HepG2 (cell line): ENCODE results near the gene TRAK1. TPM values are rescaled to one million over a fixed set of nuclear protein-coding genes. Genes with fewer than 3 reads are reported as not detected.
A peak's percentile ranks its signal among the peaks of the same experiment; 100 is the strongest.

Experiments
- ATAC-seq: fragments of 200-7000 bp; cut with Tn5 transposase; 3 replicates; pipeline ENCODE4 v1.9.1; 2020; ENCODE audit warnings: mild to moderate bottlenecking, moderate library complexity
- BruUV-seq: library from RNA; stranded (reverse); fragments of 400-500 nt; replicated peaks from 2 replicates; lab custom pipeline; 2021; lab: Mats Ljungman, UMichigan
- CTCF ChIA-PET: fragments of 300-600 bp; formaldehyde crosslinking; extraction: SDS; loops from one replicate; lab custom pipeline; 2021; ENCODE audit warnings: low total read pairs, inconsistent platforms, low intra/inter-chr PET ratio; lab: Yijun Ruan, JAX
- POLR2A ChIA-PET: fragments of 350-600 bp; sonication (Branson Sonifier 250); formaldehyde crosslinking; loops from one replicate; lab custom pipeline; 2020; ENCODE audit warnings: antibody characterized with exemption, inconsistent platforms; lab: Yijun Ruan, JAX
- DNase-seq: peaks from one replicate; pipeline ENCODE4 v3.0.0-alpha.2; 2015; ENCODE audit warnings: low spot score
- FAIRE-seq: peaks from 3 replicates; lab custom pipeline; 2011; peaks lifted over from hg19 to GRCh38; lab: Jason Lieb, UNC
- H2AFZ ChIP-seq: one replicate; pipeline ENCODE4 v1.6.1; 2011; ENCODE audit warnings: low read length, inconsistent platforms
- H3K27ac ChIP-seq: fragments of 300-600 bp; 3 replicates; pipeline ENCODE4 v1.8.0; 2011; ENCODE audit warnings: mixed run types, mild to moderate bottlenecking, mixed read lengths, low read length, inconsistent platforms; ENCODE audit not compliant: insufficient read depth; ENCODE audit errors: extremely low read length
- H3K27me3 ChIP-seq, 2 experiments: fragments of 200-600 bp in 1 of 2; 2 replicates in 1 of 2; 3 replicates in 1 of 2; pipeline versions ENCODE4 v1.6.0 to v1.8.0; 2011; ENCODE audit warnings: low read length in 2 of 2, mild to moderate bottlenecking in 2 of 2, moderate library complexity in 2 of 2, inconsistent platforms in 1 of 2; ENCODE audit not compliant: insufficient read depth in 2 of 2, control insufficient read depth in 1 of 2
- H3K36me3 ChIP-seq, 2 experiments: fragments of 200-600 bp in 1 of 2; replicated peaks in 1 of 2; 2 replicates in 1 of 2; 3 replicates in 1 of 2; pipeline versions ENCODE4 v1.5.1 to v1.8.0; 2011; ENCODE audit warnings: low read length in 2 of 2, inconsistent platforms in 1 of 2; ENCODE audit not compliant: insufficient read depth in 2 of 2, control insufficient read depth in 1 of 2
- H3K4me1 ChIP-seq: 2 replicates; pipeline ENCODE4 v1.5.1; 2012; ENCODE audit warnings: low read length, inconsistent platforms; ENCODE audit not compliant: insufficient read depth
- H3K4me2 ChIP-seq: 2 replicates; pipeline ENCODE4 v1.6.0; 2011; ENCODE audit warnings: low read depth, low read length, inconsistent platforms
- H3K4me3 ChIP-seq, 3 experiments: fragments of 200-600 bp in 1 of 3; sonication (generic), shearing (Covaris generic) in 1 of 3; replicated peaks in 1 of 3; 2 replicates each; pipeline ENCODE4 v1.5.1; 2011 to 2016; ENCODE audit warnings: low read length in 3 of 3, inconsistent platforms in 2 of 3, low read depth in 2 of 3, mild to moderate bottlenecking in 2 of 3, control low read depth in 1 of 3, mixed read lengths in 1 of 3; ENCODE audit not compliant: insufficient read depth in 1 of 3
- H3K79me2 ChIP-seq: one replicate; pipeline ENCODE4 v1.6.1; 2011; ENCODE audit warnings: low read length, inconsistent platforms; ENCODE audit not compliant: insufficient read depth
- H3K9ac ChIP-seq: 2 replicates; pipeline ENCODE4 v1.6.0; 2011; ENCODE audit warnings: mild to moderate bottlenecking, low read depth, low read length, inconsistent platforms; ENCODE audit not compliant: insufficient read depth
- H3K9me3 ChIP-seq: 2 replicates; pipeline ENCODE4 v1.5.1; 2012; ENCODE audit warnings: mild to moderate bottlenecking, low read length
- H4K20me1 ChIP-seq: 2 replicates; pipeline ENCODE4 v1.6.0; 2011; ENCODE audit warnings: inconsistent platforms, mild to moderate bottlenecking, low read length, moderate library complexity; ENCODE audit not compliant: insufficient read depth
- MAFK ChIP-seq, 2 experiments: IDR thresholded peaks in 1 of 2; conservative IDR thresholded peaks in 1 of 2; 2 replicates each; pipeline ENCODE4 v1.6.1; 2011; ENCODE audit warnings: improper control_type of control experiment in 2 of 2, low read length in 2 of 2
- MNT ChIP-seq: fragments of 450-650 bp; IDR thresholded peaks from 2 replicates; pipeline ENCODE4 v1.6.1; 2016
- RXRB ChIP-seq: IDR thresholded peaks from 2 replicates; pipeline ENCODE4 v1.6.1; 2016; ENCODE audit warnings: borderline replicate concordance, missing genetic modification reagents, missing compliant biosample characterization
- ZNF121 ChIP-seq: sonication (generic); formaldehyde crosslinking; IDR thresholded peaks from 2 replicates; pipeline ENCODE4 v1.5.0; 2020; ENCODE audit warnings: mild to moderate bottlenecking, missing genetic modification reagents
- ZNF749 ChIP-seq: sonication (generic); formaldehyde crosslinking; IDR thresholded peaks from 2 replicates; pipeline ENCODE4 v1.8.0; 2022; ENCODE audit warnings: mild to moderate bottlenecking, missing genetic modification reagents, moderate library complexity, borderline replicate concordance
- WGBS: methylation state at CpG from one replicate; pipeline ENCODE4 v1.1.6; 2017; ENCODE audit warnings: low lambda C conversion rate; 5-methylcytosine and 5-hydroxymethylcytosine counted together
- in situ Hi-C: cut with HindIII; loops from 2 replicates; pipeline ENCODE4 v1.10.0; 2017; ENCODE audit warnings: low pct_unique_long_range_greater_than_20kb; ENCODE audit not compliant: extremely low pct_ligation_motif_present
- intact Hi-C: fragments of 100-400 bp; cut with micrococcal nuclease; formaldehyde crosslinking; loops from one replicate; pipeline ENCODE4 v1.10.0; 2022; ENCODE audit not compliant: unreplicated experiment
- polyA plus RNA-seq, 8 experiments: library from polyadenylated mRNA; depleted of rRNA in 3 of 8; stranded (reverse) in 7 of 8; unstranded in 1 of 8; fragments of >200 nt; fragmentation: Illumina TruSeq in 4 of 8; extraction: Trizol in 4 of 8; gene quantifications; 2 replicates each; pipeline versions ENCODE4 v1.2.1 to v1.2.3, GENCODE V29; 2011 to 2016; ENCODE audit warnings: low read depth in 4 of 8, missing spikeins in 1 of 8, mixed read lengths in 1 of 8; ENCODE audit not compliant: insufficient read depth in 1 of 8
- total RNA-seq, 5 experiments: library from RNA; depleted of rRNA; stranded (reverse); fragments of >200 nt; fragmentation: Illumina TruSeq; extraction: Trizol; gene quantifications; 2 replicates each; pipeline ENCODE4 v1.2.3, GENCODE V29; 2016; ENCODE audit warnings: low read depth in 1 of 5

The TRAK1 gene
- total and polyA plus RNA-seq, 2 of the 13 experiments (the other 11 are each of a cell fraction or from before 2014, with no cell fraction given), result 20.5 to 46.6 TPM

DNA sequence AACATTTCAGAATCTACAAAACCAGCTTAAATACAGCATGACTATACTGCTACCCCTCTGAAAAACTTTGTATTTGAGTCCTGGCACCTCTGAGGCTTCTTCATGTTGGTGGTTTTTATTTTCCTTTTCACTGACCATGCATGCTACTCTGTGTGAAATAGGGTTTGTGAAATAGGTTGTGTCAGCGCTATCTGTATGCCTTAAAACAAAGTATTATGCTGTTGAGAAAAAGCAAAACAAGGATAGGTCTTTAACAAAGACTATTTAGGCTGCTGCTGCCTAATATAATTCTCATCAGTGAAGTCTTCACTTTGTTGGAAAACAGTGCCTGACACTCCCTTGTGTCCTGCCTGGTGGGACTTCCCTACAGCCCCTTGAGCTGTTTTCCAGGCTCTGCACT lies 28.7 kb upstream of the TRAK1 start:
- ChIA-PET CTCF (no interaction called here), POLR2A (no interaction called here)
- FAIRE-seq, result no peak
- TF ChIP-seq MAFK (conservative IDR thresholded peaks at IDR 0.05 in 1 of 2, IDR thresholded peaks at IDR 0.05 in 1 of 2; ENCODE audit: low read length in 2 of 2) (peak in 1 of 2 experiments; percentile 30; a peak in 2 of 4 replicates), RXRB (CRISPR knock-in tag) (no peak)
- Histone ChIP-seq H3K27ac (no peak overlapping the region), H4K20me1 (no peaks in the 10 kb centered on the region), H3K79me2 (peaks cover 34% of the 10 kb centered on the region), H3K4me3 (no peak overlapping the region), H3K4me2 (no peak overlapping the region), H2AFZ (no peak overlapping the region), H3K9me3 (no peaks in the 10 kb centered on the region), H3K9ac (no peak overlapping the region), H3K27me3 (no peaks in the 10 kb centered on the region), H3K36me3 (no peaks in the 10 kb centered on the region), H3K4me1 (peaks cover 63% of the 10 kb centered on the region)
- 100% methylated on average over 1 of the region's 1 CpG for WGBS
- intact Hi-C loops, result no loop called here
- ATAC-seq, result no peak
- BruUV-seq, result no TSS peak
- in situ Hi-C loops, result no loop called here
- no peak for DNase-seq

GRCh38 chr3:42063888-42064287 lies 27.3 kb upstream of the TRAK1 start:
- in situ Hi-C loops, result no loop called here
- Histone ChIP-seq H3K36me3 (no peaks in the 10 kb centered on the region; a peak in 1 of 5 replicates), H3K4me3 (no peak overlapping the region), H3K9ac (no peak overlapping the region), H3K9me3 (no peaks in the 10 kb centered on the region), H2AFZ (no peak overlapping the region), H3K79me2 (peaks cover 38% of the 10 kb centered on the region), H3K27ac (no peak overlapping the region), H3K4me2 (no peak overlapping the region), H4K20me1 (no peaks in the 10 kb centered on the region), H3K27me3 (no peaks in the 10 kb centered on the region), H3K4me1 (peaks cover 72% of the 10 kb centered on the region)
- DNase-seq (no peak), ATAC-seq (no peak), FAIRE-seq (no peak)
- CTCF ChIA-PET, result no interaction called here
- 0 out of 2 replicates have a peak, but pooled peaks have one; percentile 48 for TF ChIP-seq ZNF121
- no peak for TF ChIP-seq ZNF749 (CRISPR knock-in tag)
- TF ChIP-seq MNT, result peak; percentile 28; the same call in 1 of the 2 replicates
- POLR2A ChIA-PET, result no interaction called here
- intact Hi-C loops, result no loop called here
- BruUV-seq, result no TSS peak
- 95% methylated on average over 6 of the region's 6 CpGs for WGBS
